CD1c-positive myeloid dendritic cell (primary cell): ENCODE data around the gene PCDHAC1.

ENCODE experiments used
- DNase-seq: peaks from one replicate; pipeline ENCODE4 v3.0.0-alpha.2; 2016; ENCODE audit errors: extremely low spot score

The PCDHAC1 gene

GRCh38 chr5:140967226-140967893, 41.3 kb downstream of the PCDHAC1 start:
- no peak for DNase-seq

GRCh38 chr5:140969880-140970279, 43.8 kb downstream of the PCDHAC1 start:
- DNase-seq, result no peak

GRCh38 chr5:140973550-140973949, 47.5 kb downstream of the PCDHAC1 start:
- no peak for DNase-seq

GRCh38 chr5:140977003-140977402, 50.9 kb downstream of the PCDHAC1 start:
- DNase-seq, result no peak

- no peak for DNase-seq
Measured at GRCh38 chr5:140978260-140978659, 52.2 kb downstream of the PCDHAC1 start.

- DNase-seq, result no peak
Measured at GRCh38 chr5:140978983-140979382, 52.9 kb downstream of the PCDHAC1 start.
